ENCODE measurements around the gene AKAP17A. TPM values are rescaled to one million over a fixed set of nuclear protein-coding genes. Genes with fewer than 3 reads are reported as not detected.

AKAP17A gene
- total RNA-seq, 1 donor from 2014 or later: 74.0 TPM

DNA sequence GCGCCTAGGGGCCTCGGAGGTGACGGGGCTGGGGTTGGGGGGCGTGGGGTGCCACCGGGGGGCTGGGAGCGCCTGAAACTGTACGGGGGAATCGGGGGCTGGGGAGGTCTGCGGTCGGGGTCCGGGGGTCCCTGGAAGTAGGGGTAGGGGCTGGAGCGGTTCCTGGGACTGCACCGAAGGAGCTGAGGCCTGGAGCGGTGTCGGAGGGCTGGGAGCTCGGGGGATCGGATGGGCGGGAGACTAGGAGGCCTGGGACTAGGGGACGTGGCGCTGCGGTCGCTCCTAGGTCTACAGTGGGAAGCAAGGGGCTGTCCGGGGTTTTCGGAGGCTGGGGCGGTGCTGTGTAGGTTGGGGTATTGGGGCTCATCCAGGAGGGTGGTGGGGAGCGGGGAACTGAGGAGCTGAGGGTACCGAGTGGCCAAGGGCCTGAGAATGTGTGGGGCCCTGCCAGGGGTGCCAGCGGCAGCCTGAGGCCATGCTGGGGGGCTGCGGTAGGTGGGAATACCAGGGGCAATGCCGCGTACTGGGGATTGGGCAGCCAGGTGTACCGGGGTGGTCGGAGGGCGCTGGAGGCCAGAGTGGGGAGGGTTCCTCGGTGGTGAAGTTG, 562 bp downstream of the AKAP17A start:
- H3K27ac ChIP-seq: peak overlapping the region; percentile 82 to 87
- no peak for DNase-seq (ENCODE audit: low spot score in 2 of 2)
- H3K9me3 ChIP-seq: no peaks in the 10 kb centered on the region
- H3K27me3 ChIP-seq: no peaks in the 10 kb centered on the region
- intact Hi-C loops (cut with DNase I): loop anchor here (1.0 to 5.0 kb wide), 9 partner anchors 138 to 1337 kb away; partner anchors contain the start of genes ARSD, CD99, GTPBP6 and PPP2R3B
- TF ChIP-seq, protein P1, sequence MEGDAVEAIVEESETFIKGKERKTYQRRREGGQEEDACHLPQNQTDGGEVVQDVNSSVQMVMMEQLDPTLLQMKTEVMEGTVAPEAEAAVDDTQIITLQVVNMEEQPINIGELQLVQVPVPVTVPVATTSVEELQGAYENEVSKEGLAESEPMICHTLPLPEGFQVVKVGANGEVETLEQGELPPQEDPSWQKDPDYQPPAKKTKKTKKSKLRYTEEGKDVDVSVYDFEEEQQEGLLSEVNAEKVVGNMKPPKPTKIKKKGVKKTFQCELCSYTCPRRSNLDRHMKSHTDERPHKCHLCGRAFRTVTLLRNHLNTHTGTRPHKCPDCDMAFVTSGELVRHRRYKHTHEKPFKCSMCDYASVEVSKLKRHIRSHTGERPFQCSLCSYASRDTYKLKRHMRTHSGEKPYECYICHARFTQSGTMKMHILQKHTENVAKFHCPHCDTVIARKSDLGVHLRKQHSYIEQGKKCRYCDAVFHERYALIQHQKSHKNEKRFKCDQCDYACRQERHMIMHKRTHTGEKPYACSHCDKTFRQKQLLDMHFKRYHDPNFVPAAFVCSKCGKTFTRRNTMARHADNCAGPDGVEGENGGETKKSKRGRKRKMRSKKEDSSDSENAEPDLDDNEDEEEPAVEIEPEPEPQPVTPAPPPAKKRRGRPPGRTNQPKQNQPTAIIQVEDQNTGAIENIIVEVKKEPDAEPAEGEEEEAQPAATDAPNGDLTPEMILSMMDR (IDR thresholded peaks at IDR 0.05): no peak
- H3K4me3 ChIP-seq: peak overlapping the region; percentile 97 to 98
- peaks cover 30 to 36% of the 10 kb centered on the region in 2 donors for H3K36me3 ChIP-seq
- H3K4me1 ChIP-seq: peaks cover 0 to 9% of the 10 kb centered on the region in 2 donors

DNA sequence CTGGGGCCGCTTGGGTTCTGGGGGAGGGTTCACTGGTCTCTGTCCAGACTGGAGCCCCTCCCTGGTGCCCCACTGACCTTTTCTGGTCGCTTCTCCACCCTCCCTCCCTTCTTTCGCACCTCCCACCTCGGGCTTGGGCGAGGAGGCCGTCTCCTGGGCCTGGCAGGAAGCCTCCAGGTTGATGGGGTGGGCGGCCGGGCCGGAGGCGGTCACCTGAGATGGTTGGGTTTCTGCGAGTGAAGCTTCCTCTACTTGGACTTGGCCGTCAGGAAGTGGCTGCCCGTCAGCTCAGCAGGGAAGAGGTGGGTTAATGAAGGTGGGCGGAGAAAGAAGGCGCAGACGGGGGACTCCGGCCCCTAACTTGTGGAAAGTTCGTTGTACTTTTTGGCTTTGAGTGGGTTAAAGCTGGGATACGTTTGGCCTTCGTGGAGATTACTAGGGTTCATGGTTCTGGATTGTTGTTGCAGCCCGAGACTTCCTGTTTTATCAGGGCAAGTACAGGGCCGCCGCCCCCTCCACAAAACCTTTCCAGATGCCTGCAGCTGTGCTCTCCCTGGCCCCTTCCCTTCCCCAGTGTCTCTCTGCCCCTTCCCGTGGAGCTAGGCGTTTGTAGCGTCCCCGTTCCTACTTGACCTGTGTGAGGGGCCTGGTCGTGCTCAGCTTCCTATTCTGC, 1.2 kb downstream of the AKAP17A start:
- Histone ChIP-seq H3K9me3 (no peaks in the 10 kb centered on the region), H3K27ac (peak overlapping the region; percentile 82 to 87), H3K4me1 (peaks cover 0 to 9% of the 10 kb centered on the region in 2 donors), H3K4me3 (peak overlapping the region; percentile 97 to 98), H3K27me3 (no peaks in the 10 kb centered on the region), H3K36me3 (peaks cover 36 to 43% of the 10 kb centered on the region in 2 donors)
- DNase-seq (ENCODE audit: low spot score in 2 of 2): no peak
- intact Hi-C loops (cut with DNase I): loop anchor here (5.0 kb wide), 3 partner anchors 905 to 1205 kb away; partner anchors contain the start of genes CD99 and PPP2R3B
- TF ChIP-seq, protein P1 (IDR thresholded peaks at IDR 0.05): no peak

GRCh38 chrX:1593286-1594271, 2.2 kb downstream of the AKAP17A start:
- Histone ChIP-seq H3K4me1 (peaks cover 0 to 9% of the 10 kb centered on the region in 2 donors), H3K27ac (no peak overlapping the region), H3K27me3 (no peaks in the 10 kb centered on the region), H3K4me3 (peak overlapping the region; percentile 97 to 98), H3K36me3 (peaks cover 46 to 52% of the 10 kb centered on the region in 2 donors), H3K9me3 (no peaks in the 10 kb centered on the region)
- DNase-seq (ENCODE audit: low spot score in 2 of 2): no peak
- TF ChIP-seq, protein P1 (IDR thresholded peaks at IDR 0.05): no peak
- intact Hi-C loops (cut with DNase I): loop anchor here (5.0 kb wide), 3 partner anchors 904 to 1206 kb away; partner anchors contain the start of genes CD99 and PPP2R3B

DNA sequence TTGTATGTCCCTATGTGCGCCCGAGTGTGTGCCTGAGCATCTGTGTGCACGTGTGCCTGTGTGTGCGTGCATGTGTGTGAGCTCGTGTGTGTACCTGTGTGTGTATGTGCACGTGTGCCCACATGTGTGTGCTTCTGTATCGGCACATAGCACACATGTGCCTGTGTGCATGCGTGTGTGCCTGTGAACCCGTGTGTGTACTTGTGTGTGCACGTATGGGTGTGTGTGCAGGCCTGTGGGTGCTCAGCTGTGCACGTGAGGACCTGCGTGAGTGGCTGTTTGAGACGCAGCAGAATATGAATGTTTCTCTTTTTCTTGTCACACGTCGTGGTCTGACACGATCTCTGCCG, 4.3 kb downstream of the AKAP17A start:
- DNase-seq (ENCODE audit: low spot score in 2 of 2): no peak
- TF ChIP-seq, protein P1 (IDR thresholded peaks at IDR 0.05): no peak
- Histone ChIP-seq H3K36me3 (peaks cover 67 to 73% of the 10 kb centered on the region in 2 donors), H3K27me3 (no peaks in the 10 kb centered on the region), H3K27ac (no peak overlapping the region), H3K9me3 (no peaks in the 10 kb centered on the region), H3K4me3 (no peak overlapping the region), H3K4me1 (peaks cover 0 to 9% of the 10 kb centered on the region in 2 donors)
- intact Hi-C loops (cut with DNase I): no loop called here

DNA sequence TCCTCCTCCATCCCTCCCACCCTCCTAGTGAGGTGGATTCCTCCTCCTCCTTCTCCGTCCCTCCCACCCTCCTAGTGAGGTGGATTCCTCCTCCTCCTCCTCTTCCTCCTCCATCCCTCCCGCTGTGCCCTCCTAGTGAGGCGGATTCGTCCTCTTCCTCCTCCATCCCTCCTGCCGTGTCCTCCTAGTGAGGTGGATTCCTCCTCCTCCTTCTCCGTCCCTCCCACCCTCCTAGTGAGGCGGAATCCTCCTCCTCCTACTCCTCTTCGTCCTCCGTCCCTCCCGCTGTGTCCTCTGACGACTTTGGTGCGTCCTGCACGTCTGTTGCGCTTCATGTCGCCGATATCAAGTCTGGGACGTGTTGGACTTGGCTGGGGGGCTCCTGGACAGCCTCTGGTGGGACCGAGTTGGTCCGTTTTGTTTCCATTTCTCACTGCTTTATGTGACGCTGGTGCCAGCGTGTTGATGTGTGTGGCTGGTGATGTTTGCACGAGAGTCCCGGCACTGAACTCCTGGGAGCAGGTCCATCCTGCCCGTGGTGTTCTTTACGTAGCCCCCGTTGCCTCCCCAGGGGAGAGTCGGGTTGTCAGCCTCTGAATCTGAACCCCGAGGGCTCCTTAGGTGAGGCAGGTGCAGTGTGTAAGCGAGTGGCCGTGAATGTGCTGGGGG, 5.4 kb downstream of the AKAP17A start:
- no peak overlapping the region for H3K27ac ChIP-seq
- peaks cover 0 to 9% of the 10 kb centered on the region in 2 donors for H3K4me1 ChIP-seq
- TF ChIP-seq, protein P1 (IDR thresholded peaks at IDR 0.05): no peak
- peaks cover 78 to 85% of the 10 kb centered on the region in 2 donors for H3K36me3 ChIP-seq
- no peaks in the 10 kb centered on the region for H3K27me3 ChIP-seq
- DNase-seq (ENCODE audit: low spot score in 2 of 2): no peak
- no peaks in the 10 kb centered on the region for H3K9me3 ChIP-seq
- no peak overlapping the region for H3K4me3 ChIP-seq
- intact Hi-C loops (cut with DNase I): no loop called here
